Muscle of back (tissue), 11 donors: ENCODE results near the gene ABCB11. TPM values are rescaled to one million over a fixed set of nuclear protein-coding genes. Genes with fewer than 3 reads are reported as not detected.
"Not testable (repeated sequence)": the region's sequence is repeated elsewhere in the genome, so short reads cannot be mapped to it uniquely, and the experiment has no call there.

ENCODE experiments used
- DNase-seq, 3 donors: peaks; one replicate each; pipeline versions ENCODE4 v3.0.0 to v3.0.0-alpha.2; 2013
- polyA plus RNA-seq, 10 donors: library from polyadenylated mRNA; unstranded; fragments of 120-200 nt; gene quantifications; one replicate each; pipeline ENCODE4 v1.2.1, GENCODE V29; 2013; ENCODE audit not compliant: insufficient read length in 10 of 10

The ABCB11 gene
- polyA plus RNA-seq, 10 donors: 0.06 to 0.21 (median 0.11) TPM; not detected in 7

DNA sequence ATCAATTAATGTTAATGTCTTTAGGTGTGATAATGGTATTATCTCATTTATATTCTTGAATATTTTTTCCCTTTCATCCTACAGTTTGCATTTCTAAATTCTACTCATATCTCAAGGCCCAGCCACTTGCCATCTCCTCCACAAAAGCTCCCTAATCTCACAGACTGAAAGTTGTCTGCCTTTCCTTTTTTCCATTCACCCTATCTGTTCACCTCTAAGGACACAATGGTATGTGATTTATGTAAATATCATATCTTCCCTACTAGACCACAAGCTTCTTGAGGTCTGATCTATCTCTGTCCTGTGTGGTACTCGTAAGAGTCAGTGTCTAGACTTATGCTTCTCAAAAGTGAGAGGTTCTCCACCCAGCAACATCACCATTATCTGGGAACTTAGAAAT, 137.0 kb downstream of the ABCB11 start:
- DNase-seq: no peak

DNA sequence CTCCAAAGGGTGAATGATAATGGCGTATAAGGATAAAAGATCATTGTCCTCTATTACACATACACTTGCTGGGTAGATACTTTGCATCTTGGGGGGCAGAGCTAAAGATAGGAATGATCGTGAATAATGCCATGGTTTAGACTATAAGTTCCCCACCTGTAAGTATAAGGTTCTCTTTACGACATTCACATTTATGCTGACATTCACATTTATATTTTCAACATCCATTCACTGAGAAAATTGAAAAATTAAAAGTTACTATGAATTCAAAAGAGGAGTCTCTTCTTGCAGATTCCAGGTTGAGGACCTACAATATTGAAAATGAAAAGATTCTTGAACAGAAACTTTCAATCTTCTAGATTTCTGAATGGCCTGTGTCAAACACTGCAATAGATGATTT, 138.8 kb downstream of the ABCB11 start:
- no peak for DNase-seq

DNA sequence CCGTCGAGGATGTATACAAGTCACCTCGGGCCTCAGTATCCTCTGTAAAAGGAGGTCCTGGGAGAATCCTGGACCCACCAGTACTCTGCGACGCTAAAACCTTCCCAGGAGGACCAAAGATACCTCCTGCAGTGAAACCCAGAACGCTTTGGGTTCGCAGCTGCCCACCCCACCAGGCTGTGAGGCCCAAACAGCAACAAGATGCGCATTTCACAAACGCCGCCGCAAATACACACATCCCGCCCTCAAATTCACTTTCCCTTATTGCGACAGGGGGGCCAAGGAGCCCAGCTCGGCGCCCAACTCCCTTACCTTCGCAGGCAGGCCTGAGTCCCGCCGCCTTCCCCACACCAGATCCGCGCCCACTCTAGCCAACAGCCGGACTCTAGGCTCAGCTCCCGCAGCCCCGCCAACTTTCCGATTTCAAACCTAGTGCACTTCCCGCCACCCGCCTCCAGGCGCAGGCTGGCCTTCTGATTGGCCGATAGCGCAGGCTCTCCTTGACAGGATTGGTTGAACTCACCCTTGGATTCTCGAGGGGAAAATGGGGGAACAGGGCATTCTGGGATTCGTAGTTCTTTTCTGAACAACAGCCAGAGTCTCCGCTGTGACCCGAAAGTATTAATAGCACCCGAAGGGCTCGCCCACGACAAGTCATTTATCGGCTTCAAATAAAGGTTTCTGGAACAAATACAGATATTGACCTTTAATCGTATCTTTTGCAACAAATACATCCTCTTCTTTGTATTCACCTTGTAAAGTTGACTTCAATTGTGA, 140.9 kb downstream of the ABCB11 start, which contains the start of gene SPC25:
Gene SPC25, minus strand, starts transcription at position 425 of the 777 bp plus-strand sequence. CDS start 911 bp downstream, outside the sequence.
- peak; percentile 91 to 95 (median 91) for DNase-seq

DNA sequence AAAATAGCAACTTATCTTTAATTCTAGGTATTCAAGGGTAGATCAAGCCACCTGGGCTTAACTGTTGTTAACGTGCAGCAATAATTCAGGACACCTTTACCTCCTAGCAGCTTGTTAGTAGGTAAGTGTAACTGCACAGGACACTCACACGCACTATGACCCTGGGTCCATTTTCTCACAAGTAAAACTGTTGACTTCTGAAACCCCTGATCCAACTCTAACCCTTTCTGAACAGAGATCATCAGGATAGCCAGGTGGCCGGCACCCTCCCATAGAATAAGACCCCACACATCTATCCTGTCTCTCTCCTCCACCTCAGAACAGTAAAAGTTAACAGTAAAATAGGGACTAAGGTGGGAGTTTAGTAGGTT, 141.5 kb downstream of the ABCB11 start:
- DNase-seq: no peak

DNA sequence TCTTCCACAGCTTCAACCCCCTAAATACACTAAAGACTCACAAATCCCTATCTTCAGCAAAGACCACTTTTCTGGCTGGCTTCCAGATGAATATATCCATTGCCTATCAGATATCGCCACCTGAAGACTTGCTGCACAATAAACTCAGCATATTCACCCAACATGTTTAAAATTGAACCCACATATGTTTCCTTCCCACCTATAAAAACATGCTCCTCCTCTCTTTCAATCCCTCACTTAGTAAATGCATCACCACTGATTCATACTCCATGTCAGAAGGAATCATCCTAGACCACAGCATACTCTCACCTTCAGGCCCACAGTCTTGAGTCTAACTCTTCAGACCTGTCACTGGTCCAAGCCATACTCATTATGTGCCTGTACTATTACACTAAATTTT, 146.1 kb downstream of the ABCB11 start:
- DNase-seq: no peak

DNA sequence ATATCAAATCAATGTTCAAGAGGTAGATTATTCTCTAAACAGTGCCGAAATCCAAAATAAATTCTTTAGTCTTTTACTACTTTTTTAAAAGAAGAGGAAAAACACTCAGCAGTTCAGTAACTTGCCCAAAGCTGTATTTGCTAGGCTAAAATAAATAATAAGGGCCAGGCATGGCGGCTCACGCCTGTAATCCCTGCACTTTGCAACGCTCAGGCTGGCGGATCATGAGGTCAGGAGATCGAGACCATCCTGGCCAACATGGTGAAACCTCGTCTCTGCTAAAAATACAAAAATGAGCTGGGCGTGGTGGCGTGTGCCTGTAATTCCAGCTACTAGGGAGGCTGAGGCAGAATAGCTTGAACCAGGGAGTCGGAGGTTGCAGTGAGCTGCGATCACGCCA, 149.0 kb downstream of the ABCB11 start:
- not testable (repeated sequence) for DNase-seq

DNA sequence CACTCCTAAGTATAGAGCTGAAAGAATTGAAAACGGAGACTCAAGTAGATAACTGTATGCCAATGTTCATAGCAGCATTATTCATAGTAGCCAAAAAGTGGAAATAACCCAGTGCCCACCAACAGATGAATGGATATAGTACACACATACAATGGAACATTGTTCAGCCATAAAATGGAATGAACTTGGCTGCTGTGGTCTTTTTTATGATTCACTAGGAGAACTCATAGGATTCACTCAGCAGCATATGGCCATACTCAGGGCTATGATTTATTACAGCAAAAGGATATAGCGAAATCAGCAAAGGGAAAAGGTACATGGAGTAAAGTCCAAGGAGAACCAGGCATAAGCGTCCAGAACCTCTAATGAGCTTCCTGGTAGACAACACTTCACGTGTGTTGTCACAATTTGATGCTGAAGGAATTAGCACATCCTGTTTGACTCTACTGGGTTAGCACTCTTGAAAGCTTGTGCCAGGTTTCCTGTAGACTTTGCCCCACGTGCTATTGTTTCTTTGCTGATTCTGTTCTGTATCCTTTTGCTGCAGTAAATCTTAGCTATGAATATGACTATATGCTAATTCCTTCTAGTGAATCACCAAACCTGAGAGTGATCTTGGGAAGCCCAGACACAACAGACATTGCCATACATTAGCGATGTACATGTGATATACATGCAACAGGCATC, 156.6 kb downstream of the ABCB11 start:
- DNase-seq: no peak

DNA sequence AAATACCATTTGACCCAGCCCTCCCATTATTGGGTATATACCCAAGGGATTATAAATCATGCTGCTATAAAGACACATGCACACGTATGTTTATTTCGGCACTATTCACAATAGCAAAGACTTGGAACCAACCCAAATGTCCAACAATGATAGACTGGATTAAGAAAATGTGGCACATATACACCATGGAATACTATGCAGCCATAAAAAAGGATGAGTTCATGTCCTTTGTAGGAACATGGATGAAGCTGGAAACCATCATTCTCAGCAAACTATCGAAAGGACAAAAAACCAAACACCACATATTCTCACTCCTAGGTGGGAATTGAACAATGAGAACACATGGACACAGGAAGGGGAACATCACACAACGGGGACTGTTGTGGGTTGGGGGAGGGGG, 160.3 kb downstream of the ABCB11 start:
- not testable (repeated sequence) for DNase-seq

Other genes with a start within 250 kb of the ABCB11 start
- gene NOSTRIN, start 228.7 kb downstream of the ABCB11 start, polyA plus RNA-seq: 10 to 100 TPM in 6 of 10 donors, 1 to 10 TPM in 4; 7.2 to 16.5 (median 10.3) TPM
- gene SPC25, start 140.9 kb downstream of the ABCB11 start, polyA plus RNA-seq: 10 to 100 TPM in 4 of 10 donors, 1 to 10 TPM in 6; 5.7 to 21.3 (median 9.6) TPM
- gene G6PC2, start 130.0 kb downstream of the ABCB11 start, polyA plus RNA-seq: under 1 TPM in 1 of 10 donors, not detected in 9; 0.09 TPM
- gene DHRS9, start 38.2 kb upstream of the ABCB11 start, polyA plus RNA-seq: 1 to 10 TPM in 2 of 10 donors, under 1 TPM in 8; 0.24 to 1.0 (median 0.61) TPM